ENCODE data around the gene DMD. TPM values are rescaled to one million over a fixed set of nuclear protein-coding genes. Genes with fewer than 3 reads are reported as not detected.

Gene DMD
- polyA plus RNA-seq, 2 of the 4 experiments (the other 2 are of a cell fraction): 0.03 TPM; not detected in 1

GRCh38 chrX:32871636-32872035 lies 339.7 kb downstream of the DMD start (continued):
- TF ChIP-seq ZNF302 (CRISPR knock-in tag; IDR thresholded peaks at IDR 0.05): no peak
- no peak for TF ChIP-seq HOXB5 (CRISPR knock-in tag; IDR thresholded peaks at IDR 0.05)

GRCh38 chrX:32868524-32868895 lies 342.8 kb downstream of the DMD start:
- WGBS (ENCODE audit: missing lambda C conversion rate): 31% methylated on average over 3 of the region's 6 CpGs
- TF ChIP-seq GATA3 (IDR thresholded peaks at IDR 0.05; ENCODE audit: borderline replicate concordance) (no peak), SMC3 (IDR thresholded peaks at IDR 0.05) (no peak), USF2 (IDR thresholded peaks at IDR 0.05) (no peak), FOSB (CRISPR knock-in tag; IDR thresholded peaks at IDR 0.05) (no peak), ESRRA (IDR thresholded peaks at IDR 0.05; ENCODE audit: borderline replicate concordance, low read length) (no peak), KDM1A (IDR thresholded peaks at IDR 0.05; ENCODE audit: low read depth) (no peak), JUNB (IDR thresholded peaks at IDR 0.05) (no peak), BHLHE40 (IDR thresholded peaks at IDR 0.05; ENCODE audit: low read depth, low read length) (no peak), RNF2 (IDR thresholded peaks at IDR 0.05; ENCODE audit: borderline replicate concordance, low read depth) (no peak), FOXS1 (CRISPR knock-in tag; IDR thresholded peaks at IDR 0.05) (no peak), CBX8 (IDR thresholded peaks at IDR 0.05) (no peak), POLR2AphosphoS2 (conservative IDR thresholded peaks at IDR 0.05; ENCODE audit: low read length) (no peak), CEBPB (IDR thresholded peaks at IDR 0.05) (no peak)
- TF ChIP-seq, protein P1, sequence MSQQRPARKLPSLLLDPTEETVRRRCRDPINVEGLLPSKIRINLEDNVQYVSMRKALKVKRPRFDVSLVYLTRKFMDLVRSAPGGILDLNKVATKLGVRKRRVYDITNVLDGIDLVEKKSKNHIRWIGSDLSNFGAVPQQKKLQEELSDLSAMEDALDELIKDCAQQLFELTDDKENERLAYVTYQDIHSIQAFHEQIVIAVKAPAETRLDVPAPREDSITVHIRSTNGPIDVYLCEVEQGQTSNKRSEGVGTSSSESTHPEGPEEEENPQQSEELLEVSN (IDR thresholded peaks at IDR 0.05; ENCODE audit: borderline replicate concordance, low read depth): no peak
- ATAC-seq: no peak
- H3K27ac ChIP-seq: no peak overlapping the region
- no peak for DNase-seq (ENCODE audit: low read depth in 1 of 2, low spot score in 1 of 2)
- H3K4me3 ChIP-seq: no peak overlapping the region
- no peak for FAIRE-seq
- CTCF ChIA-PET: no interaction called here
- POLR2A ChIA-PET: no interaction called here
- H3K4me1 ChIP-seq: no peaks in the 10 kb centered on the region
- no peaks in the 10 kb centered on the region for H3K9me3 ChIP-seq
- no peak overlapping the region for H3K4me2 ChIP-seq

DNA sequence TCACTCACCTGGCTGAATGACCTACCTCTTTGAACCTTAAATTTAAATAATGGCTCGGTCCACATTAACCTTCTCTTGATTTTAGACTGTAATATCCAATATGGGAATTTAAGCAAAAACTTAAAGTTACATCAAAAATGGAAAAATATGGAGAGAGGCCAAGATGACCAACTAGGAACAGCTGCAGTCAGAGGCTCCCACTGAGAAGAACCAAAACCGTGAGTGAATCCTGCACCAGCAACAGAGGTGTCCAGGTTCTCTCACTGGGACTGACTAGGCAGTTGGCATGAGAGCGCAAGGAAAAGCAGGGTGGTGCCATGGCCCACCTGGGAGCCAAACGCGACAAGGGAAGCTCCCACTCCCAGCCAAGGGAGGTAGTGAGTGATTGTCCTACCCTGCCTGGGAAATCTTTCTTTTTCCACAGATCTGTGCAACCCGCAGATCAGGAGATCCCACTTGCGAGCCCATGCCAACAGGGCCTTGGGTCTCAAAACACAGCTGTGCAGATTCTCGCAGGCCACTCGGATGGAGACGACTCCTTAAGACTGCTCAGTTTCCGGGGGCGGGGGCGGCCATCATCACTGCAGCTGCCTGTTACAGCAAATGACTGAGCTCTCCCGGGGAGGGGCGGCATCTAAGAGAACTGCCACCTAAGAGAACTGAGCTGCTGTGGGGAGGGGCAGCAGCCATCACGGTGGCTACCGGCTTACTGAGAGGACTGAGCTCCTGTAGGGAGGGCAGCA lies 343.4 kb downstream of the DMD start:
- FAIRE-seq: no peak
- H3K4me2 ChIP-seq: no peak overlapping the region
- ATAC-seq: no peak
- no peaks in the 10 kb centered on the region for H3K9me3 ChIP-seq
- WGBS (ENCODE audit: missing lambda C conversion rate): 22% methylated on average over 14 of the region's 17 CpGs
- DNase-seq (ENCODE audit: low read depth in 1 of 2, low spot score in 1 of 2): no peak
- no peak overlapping the region for H3K4me3 ChIP-seq
- H3K27ac ChIP-seq: no peak overlapping the region
- POLR2A ChIA-PET: no interaction called here
- no peaks in the 10 kb centered on the region for H3K4me1 ChIP-seq
- TF ChIP-seq MAX (IDR thresholded peaks at IDR 0.05) (no peak), CHD4 (IDR thresholded peaks at IDR 0.05; ENCODE audit: borderline replicate concordance) (no peak), CEBPB (IDR thresholded peaks at IDR 0.05) (no peak), HEYL (CRISPR knock-in tag; IDR thresholded peaks at IDR 0.05) (no peak), SREBF2 (IDR thresholded peaks at IDR 0.05) (no peak), FOSL2 (IDR thresholded peaks at IDR 0.05) (no peak), FOSL2 (CRISPR knock-in tag; IDR thresholded peaks at IDR 0.05) (no peak), ZFP36 (IDR thresholded peaks at IDR 0.05; ENCODE audit: borderline replicate concordance, partially characterized antibody) (no peak), BHLHE40 (IDR thresholded peaks at IDR 0.05; ENCODE audit: low read depth, low read length) (no peak), HOXB13 (CRISPR knock-in tag; IDR thresholded peaks at IDR 0.05; ENCODE audit: low read depth) (no peak), CHD2 (IDR thresholded peaks at IDR 0.05; ENCODE audit: low read length, partially characterized antibody) (no peak), RCOR1 (IDR thresholded peaks at IDR 0.05; ENCODE audit: low read depth, low read length) (no peak), JUNB (IDR thresholded peaks at IDR 0.05) (no peak), RFX5 (IDR thresholded peaks at IDR 0.05) (no peak), EHF (CRISPR knock-in tag; IDR thresholded peaks at IDR 0.05) (no peak)
- TF ChIP-seq, protein P2, sequence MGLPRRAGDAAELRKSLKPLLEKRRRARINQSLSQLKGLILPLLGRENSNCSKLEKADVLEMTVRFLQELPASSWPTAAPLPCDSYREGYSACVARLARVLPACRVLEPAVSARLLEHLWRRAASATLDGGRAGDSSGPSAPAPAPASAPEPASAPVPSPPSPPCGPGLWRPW (IDR thresholded peaks at IDR 0.05): no peak
- CTCF ChIA-PET: no interaction called here

Measured in A549 (cell line).